Fibroblast of peridontal ligament (primary cell): ENCODE results near the gene STRC.
A peak's percentile ranks its signal among the peaks of the same experiment; 100 is the strongest.
"Not testable (repeated sequence)": the region's sequence is repeated elsewhere in the genome, so short reads cannot be mapped to it uniquely, and the experiment has no call there.

Source experiments
- DNase-seq: peaks from one replicate; pipeline ENCODE4 v3.0.0-alpha.2; 2010; ENCODE audit errors: extremely low read depth

The STRC gene

DNA sequence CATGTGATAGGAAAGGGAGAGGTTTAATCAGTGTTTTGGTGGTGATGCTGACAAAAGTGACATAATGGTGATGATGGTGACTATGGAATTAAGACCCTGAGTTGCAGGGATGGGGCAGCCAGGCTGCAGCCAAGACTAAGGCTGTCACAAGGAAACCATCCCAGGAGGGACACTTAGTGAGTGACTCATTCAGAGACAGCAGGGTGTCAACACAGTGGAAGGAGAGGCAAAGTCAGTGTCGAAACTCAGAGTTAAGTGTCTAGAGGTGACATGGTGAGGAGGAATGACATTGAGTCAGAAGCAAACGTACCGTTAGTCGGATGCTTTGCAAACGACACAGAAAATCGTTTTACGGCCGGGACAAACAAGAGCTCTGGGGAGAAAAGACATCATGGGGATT lies 54.8 kb downstream of the STRC start:
- not testable (repeated sequence) for DNase-seq

DNA sequence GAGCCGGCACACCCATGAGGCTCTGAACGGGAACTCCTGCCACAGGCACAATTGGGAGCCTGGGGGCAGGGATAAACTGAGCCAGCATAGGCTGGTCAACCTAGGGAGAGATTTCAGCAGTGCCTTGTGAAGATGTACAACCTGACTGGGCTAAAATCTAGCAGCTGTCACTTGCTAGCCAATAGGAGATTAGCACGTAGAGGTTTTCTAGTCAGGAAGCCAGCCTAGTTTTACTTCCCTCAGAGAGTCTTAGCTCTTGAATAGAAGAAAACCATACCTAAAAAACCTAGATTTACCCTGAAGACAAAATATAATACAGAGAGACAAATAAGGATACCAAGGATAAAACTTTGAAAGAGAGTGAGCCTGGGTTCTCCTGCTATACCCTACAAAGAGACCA lies 55.8 kb downstream of the STRC start:
- not testable (repeated sequence) for DNase-seq

DNA sequence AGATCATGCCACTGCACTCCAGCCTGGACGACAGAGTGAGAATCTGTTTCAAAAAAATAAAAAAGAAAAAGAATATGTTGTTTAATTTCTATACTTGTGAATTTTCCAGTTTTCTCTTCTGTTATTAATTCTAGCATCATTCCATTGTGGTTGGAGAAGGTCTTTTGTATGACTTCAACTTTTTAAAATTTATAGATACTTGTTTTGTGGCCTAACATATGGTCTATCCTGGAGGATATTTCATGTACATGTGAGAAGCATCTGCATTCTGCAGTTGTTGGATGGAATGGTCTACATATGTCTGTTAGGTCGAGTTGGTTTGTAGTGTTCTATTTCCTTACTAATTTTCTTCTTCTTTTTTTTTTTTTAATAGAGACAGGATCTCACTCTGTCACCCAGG lies 65.6 kb downstream of the STRC start:
- peak; percentile 39 for DNase-seq

DNA sequence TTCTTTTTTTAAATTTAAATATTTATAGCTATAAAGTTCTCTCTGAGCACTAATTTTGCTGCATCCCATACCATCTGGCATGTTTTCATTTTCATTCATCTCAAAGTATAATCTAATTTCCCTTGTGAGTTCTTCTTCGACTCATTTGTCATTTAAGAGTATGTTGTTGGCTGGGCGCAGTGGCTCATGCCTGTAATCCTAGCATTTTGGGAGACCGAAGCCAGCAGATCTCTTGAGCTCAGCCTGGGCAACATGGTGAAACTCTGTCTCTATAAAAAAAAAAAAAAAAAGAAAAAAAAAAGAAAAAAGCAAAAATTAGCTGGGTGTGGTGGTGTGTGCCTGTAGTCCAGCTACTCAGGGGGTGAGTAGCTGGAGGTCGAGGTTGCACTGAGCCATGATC lies 66.3 kb downstream of the STRC start:
- DNase-seq: no peak

DNA sequence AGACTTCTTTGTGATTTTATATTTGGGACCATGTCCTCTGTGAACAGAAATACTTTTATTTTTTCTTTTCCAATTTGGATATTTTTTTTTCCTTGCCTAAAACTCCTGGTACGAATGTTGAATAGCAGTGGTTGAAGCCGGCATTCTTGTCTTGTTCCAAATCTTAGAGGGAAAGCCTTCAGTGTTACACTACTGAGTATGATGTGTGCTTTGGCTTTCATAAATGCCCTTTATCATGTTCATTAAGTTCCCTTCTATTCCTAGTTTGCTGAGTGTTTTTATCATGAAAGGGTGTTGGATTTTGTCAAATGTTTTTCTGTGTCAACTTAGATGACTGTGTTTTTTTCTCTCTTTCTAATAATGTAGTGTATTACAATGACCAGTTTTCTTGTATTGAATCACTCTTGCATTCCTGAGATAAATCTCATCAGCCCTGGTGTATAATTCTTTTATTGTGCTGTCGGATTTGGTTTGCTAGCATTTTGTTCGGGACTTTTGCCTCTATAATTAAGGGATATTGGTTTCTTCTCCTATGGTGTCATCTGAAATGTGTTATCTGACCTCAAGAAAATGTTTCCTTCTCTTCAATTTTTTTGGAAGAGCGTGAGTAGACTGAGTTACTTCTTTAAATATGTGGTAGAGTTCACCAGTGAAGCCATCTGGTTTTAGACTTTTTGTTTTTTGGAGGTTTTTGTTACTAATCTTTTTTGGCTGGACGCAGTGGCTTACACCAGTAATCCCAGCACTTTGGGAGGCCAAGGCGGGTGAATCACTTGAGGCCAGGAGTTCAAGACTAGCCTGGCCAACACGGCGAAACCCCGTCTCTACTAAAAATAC lies 67.9 kb downstream of the STRC start:
- DNase-seq: peak; percentile 96
